ENCODE results near the gene LUC7L2. TPM values are rescaled to one million over a fixed set of nuclear protein-coding genes. Genes with fewer than 3 reads are reported as not detected.

Gene LUC7L2
- total and polyA plus RNA-seq, 2 donors (not counting 1 experiment from before 2014, with no cell fraction given) = 26.5 to 142 TPM

DNA sequence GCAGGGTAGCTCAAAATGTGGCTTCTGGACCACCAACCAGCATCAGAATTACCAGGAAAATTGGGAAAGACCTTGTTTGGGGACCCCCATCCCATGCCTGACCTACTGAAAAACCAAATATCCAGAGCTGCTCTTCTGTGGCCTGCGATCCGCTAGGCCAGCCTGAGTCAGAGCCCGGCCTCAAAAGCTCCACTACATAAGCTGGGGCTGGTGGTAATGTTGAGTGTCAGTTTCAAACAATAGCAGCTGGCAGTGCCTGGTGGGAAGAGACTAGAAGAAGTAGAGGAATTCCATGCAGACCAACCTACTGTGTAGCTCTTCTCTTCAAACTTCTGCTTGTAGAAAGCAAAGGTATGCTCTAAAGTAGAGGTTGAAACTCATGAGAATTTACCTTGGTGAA is 71.8 kb downstream of the LUC7L2 start:
- H3K4me1 ChIP-seq (ENCODE audit: control insufficient read depth in 2 of 2, insufficient read depth in 2 of 2, low read length in 2 of 2) = peaks cover 6 to 9% of the 10 kb centered on the region in 2 donors
- no peak overlapping the region for H3K4me2 ChIP-seq (replicated peaks; ENCODE audit: low read depth, low read length, poor library complexity, severe bottlenecking)
- H3K9ac ChIP-seq (ENCODE audit: low read length) = no peak overlapping the region
- no peaks in the 10 kb centered on the region for H3K9me3 Mint-ChIP-seq (ENCODE audit: insufficient read depth)
- no peak overlapping the region for H3K4me3 Mint-ChIP-seq
- DNase-seq = no peak
- no peak overlapping the region for H3K27ac ChIP-seq (ENCODE audit: low read length in 2 of 2)
- no peak overlapping the region for H2AFZ ChIP-seq (ENCODE audit: insufficient read depth, low read depth, low read length, poor library complexity, severe bottlenecking)
- ChIA-PET POLR2A (interaction anchor here (0.6 kb wide), 1 partner anchor 14 kb away, joined by 3 read pairs; no protein-coding TSS in a partner anchor), CTCF (interaction anchor here (0.6 to 1.4 kb wide), 3 partner anchors 10 to 189 kb away, joined by 3 to 4 read pairs (median 3); no protein-coding TSS in a partner anchor)
- H3K4me1 Mint-ChIP-seq = peaks cover 11% of the 10 kb centered on the region
- peaks cover 0 to 6% of the 10 kb centered on the region in 2 experiments for H3K36me3 ChIP-seq (replicated peaks in 1 of 2; ENCODE audit: control extremely low read depth in 1 of 2, control insufficient read depth in 1 of 2, extremely low read depth in 1 of 2, insufficient read depth in 2 of 2, low read length in 1 of 2)
- H3K79me2 ChIP-seq (ENCODE audit: control insufficient read depth, insufficient read depth, low read length) = no peaks in the 10 kb centered on the region
- no peak for ATAC-seq (ENCODE audit: low read depth)
- intact Hi-C loops (cut with micrococcal nuclease) = no loop called here
- no peaks in the 10 kb centered on the region for H4K20me1 ChIP-seq (ENCODE audit: control insufficient read depth, insufficient read depth, low read length, poor library complexity, severe bottlenecking)
- H3K27me3 ChIP-seq (replicated peaks in 1 of 4; ENCODE audit: control extremely low read depth in 1 of 4, control insufficient read depth in 3 of 4, insufficient read depth in 4 of 4, low read length in 3 of 4) = no peaks in the 10 kb centered on the region
- no peak overlapping the region for H3K4me3 ChIP-seq (ENCODE audit: control extremely low read depth in 1 of 5, extremely low read depth in 1 of 5, insufficient read depth in 1 of 5, low read depth in 2 of 5, low read length in 4 of 5)
- no CpG with 5 or more reads among the region's 3 CpGs for WGBS (ENCODE audit: insufficient coverage)
- H3K27ac Mint-ChIP-seq = no peak overlapping the region
- TF ChIP-seq, protein P1, sequence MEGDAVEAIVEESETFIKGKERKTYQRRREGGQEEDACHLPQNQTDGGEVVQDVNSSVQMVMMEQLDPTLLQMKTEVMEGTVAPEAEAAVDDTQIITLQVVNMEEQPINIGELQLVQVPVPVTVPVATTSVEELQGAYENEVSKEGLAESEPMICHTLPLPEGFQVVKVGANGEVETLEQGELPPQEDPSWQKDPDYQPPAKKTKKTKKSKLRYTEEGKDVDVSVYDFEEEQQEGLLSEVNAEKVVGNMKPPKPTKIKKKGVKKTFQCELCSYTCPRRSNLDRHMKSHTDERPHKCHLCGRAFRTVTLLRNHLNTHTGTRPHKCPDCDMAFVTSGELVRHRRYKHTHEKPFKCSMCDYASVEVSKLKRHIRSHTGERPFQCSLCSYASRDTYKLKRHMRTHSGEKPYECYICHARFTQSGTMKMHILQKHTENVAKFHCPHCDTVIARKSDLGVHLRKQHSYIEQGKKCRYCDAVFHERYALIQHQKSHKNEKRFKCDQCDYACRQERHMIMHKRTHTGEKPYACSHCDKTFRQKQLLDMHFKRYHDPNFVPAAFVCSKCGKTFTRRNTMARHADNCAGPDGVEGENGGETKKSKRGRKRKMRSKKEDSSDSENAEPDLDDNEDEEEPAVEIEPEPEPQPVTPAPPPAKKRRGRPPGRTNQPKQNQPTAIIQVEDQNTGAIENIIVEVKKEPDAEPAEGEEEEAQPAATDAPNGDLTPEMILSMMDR (IDR thresholded peaks at IDR 0.05) = no peak
- TF ChIP-seq EZH2 (IDR thresholded peaks at IDR 0.05; ENCODE audit: borderline replicate concordance, insufficient read depth, low read depth, low read length, poor library complexity, severe bottlenecking) = no peak
- no peaks in the 10 kb centered on the region for H3K9me3 ChIP-seq (ENCODE audit: control extremely low read depth in 1 of 3, control insufficient read depth in 2 of 3, insufficient read depth in 1 of 3, low read length in 2 of 3)
- H3K27me3 Mint-ChIP-seq = no peaks in the 10 kb centered on the region

- ChIA-PET CTCF (no interaction called here), POLR2A (no interaction called here)
- H3K27me3 Mint-ChIP-seq = no peaks in the 10 kb centered on the region
These were observed 77.1 kb downstream of the LUC7L2 start for GRCh38 chr7:139436806-139437205.

More at GRCh38 chr7:139436806-139437205, 77.1 kb downstream of the LUC7L2 start:
- Histone ChIP-seq H3K9me3 (ENCODE audit: control extremely low read depth in 1 of 3, control insufficient read depth in 2 of 3, insufficient read depth in 1 of 3, low read length in 2 of 3) (no peaks in the 10 kb centered on the region), H3K27me3 (replicated peaks in 1 of 4; ENCODE audit: control extremely low read depth in 1 of 4, control insufficient read depth in 3 of 4, insufficient read depth in 4 of 4, low read length in 3 of 4) (no peaks in the 10 kb centered on the region), H3K27ac (ENCODE audit: low read length in 2 of 2) (no peak overlapping the region), H3K4me1 (ENCODE audit: control insufficient read depth in 2 of 2, insufficient read depth in 2 of 2, low read length in 2 of 2) (peaks cover 6 to 9% of the 10 kb centered on the region in 2 donors), H3K79me2 (ENCODE audit: control insufficient read depth, insufficient read depth, low read length) (no peaks in the 10 kb centered on the region), H3K36me3 (replicated peaks in 1 of 2; ENCODE audit: control extremely low read depth in 1 of 2, control insufficient read depth in 1 of 2, extremely low read depth in 1 of 2, insufficient read depth in 2 of 2, low read length in 1 of 2) (no peaks in the 10 kb centered on the region), H3K4me2 (replicated peaks; ENCODE audit: low read depth, low read length, poor library complexity, severe bottlenecking) (no peak overlapping the region), H3K9ac (ENCODE audit: low read length) (no peak overlapping the region), H4K20me1 (ENCODE audit: control insufficient read depth, insufficient read depth, low read length, poor library complexity, severe bottlenecking) (no peaks in the 10 kb centered on the region), H3K4me3 (ENCODE audit: control extremely low read depth in 1 of 5, extremely low read depth in 1 of 5, insufficient read depth in 1 of 5, low read depth in 2 of 5, low read length in 4 of 5) (no peak overlapping the region), H2AFZ (ENCODE audit: insufficient read depth, low read depth, low read length, poor library complexity, severe bottlenecking) (no peak overlapping the region)
- H3K27ac Mint-ChIP-seq = no peak overlapping the region
- ATAC-seq (ENCODE audit: low read depth) = no peak
- no peaks in the 10 kb centered on the region for H3K9me3 Mint-ChIP-seq (ENCODE audit: insufficient read depth)
- TF ChIP-seq, protein P1 (IDR thresholded peaks at IDR 0.05) = no peak
- TF ChIP-seq EZH2 (IDR thresholded peaks at IDR 0.05; ENCODE audit: borderline replicate concordance, insufficient read depth, low read depth, low read length, poor library complexity, severe bottlenecking) = no peak
- 98% methylated on average over 9 of the region's 9 CpGs for WGBS (ENCODE audit: insufficient coverage)
- intact Hi-C loops (cut with micrococcal nuclease) = no loop called here
- no peak for DNase-seq
- no peak overlapping the region for H3K4me3 Mint-ChIP-seq
- peaks cover 11% of the 10 kb centered on the region for H3K4me1 Mint-ChIP-seq

Data from B cell (primary cell).